GM21825 (cell line): Measurements from ENCODE around the gene ERCC6.

Experiments
- ATAC-seq: cut with Tn5 transposase; IDR thresholded peaks from one replicate; pipeline ENCODE4 v1.9.1; 2021; ENCODE audit warnings: mild to moderate bottlenecking, moderate library complexity; ENCODE audit not compliant: unreplicated experiment

ERCC6 gene

GRCh38 chr10:49549640-49550346, 10.9 kb upstream of the ERCC6 start:
- no peak for ATAC-seq

- no peak for ATAC-seq
These were observed 4.7 kb upstream of the ERCC6 start for GRCh38 chr10:49543604-49544003.

- ATAC-seq: no peak
These were observed 3.4 kb upstream of the ERCC6 start for GRCh38 chr10:49542353-49542752.

- ATAC-seq: no peak
These were observed 2.8 kb upstream of the ERCC6 start for GRCh38 chr10:49541762-49542161.

GRCh38 chr10:49540056-49540797, 1.3 kb upstream of the ERCC6 start:
- ATAC-seq: no peak

DNA sequence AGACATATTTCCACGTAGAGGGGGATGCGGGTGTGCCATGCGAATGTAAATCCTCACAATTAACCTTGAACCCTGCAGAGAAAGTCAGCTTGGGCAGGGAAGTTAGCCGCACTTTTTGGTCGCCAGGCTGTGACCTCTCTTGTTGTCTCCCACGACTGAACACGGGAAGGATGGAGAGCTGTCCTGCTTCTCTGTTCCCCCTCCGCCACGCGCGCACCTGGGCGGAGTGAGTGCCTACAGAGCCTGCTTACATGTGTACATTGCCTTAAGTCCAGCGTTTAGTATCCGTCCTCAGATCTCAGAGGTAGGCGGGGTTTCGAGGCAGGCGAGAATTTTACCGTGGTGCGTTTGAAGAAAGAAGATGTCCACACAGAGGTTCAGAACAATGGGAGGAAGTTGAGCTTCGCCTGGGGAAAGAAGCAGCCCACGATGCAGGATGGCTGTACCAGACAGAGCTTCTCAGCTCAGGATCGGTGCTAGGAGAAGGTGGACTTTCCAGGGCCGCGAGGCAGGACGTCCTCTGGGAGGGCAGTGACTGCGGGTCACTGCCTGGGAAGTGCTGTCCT, 482 bp upstream of the ERCC6 start:
- ATAC-seq: peak; percentile 8

DNA sequence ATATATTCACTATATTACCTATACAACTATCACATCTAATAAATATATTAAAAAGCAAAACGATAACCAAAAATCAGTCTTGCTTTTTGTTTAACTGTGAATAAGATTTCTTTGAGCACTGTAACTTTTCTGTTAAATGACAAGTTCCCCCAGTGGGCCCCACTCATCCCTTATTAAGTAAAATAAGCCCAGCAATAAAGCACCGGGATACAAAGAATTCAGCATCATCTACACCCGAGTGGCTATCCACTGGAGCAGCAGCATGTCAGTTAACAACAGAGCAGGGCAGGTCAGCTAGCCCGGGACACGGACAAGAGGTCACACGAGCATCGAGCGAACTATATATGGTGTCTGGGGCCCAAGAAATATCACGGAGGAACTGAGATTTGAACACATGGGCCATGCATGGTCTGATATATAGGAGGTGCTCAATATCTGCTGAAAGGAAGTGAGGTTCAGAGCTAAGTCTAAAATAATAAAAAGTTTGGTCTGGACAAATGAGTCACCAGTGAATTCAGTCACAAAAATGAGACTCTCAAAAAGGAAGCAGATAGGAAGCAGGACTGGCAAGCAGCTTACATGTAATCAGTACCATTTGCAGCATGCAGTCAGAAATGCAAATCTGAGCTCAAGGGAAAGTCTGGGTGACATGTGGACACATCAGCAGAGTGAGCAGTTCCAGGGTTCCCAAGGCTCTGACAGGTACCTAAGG, 4.1 kb downstream of the ERCC6 start:
- ATAC-seq: peak; percentile 58

DNA sequence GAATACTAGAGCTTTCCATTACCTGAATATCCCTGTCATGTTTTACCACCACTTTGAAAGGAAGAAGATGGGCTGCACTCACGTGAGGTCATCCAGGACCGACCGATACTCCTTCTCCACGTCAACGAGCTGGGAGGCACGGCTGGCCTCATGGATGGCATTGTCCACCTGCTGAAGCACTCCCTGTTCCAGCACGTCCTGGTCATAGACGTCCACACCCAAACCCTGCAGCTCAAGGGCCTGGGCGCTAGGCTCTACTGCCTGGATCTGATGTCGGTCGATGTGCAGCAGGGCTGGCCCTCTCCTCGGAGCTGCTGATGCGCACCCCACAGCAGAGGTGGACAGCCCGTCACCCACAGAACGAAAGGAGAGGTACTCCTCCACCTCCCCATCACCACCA, 6.5 kb downstream of the ERCC6 start:
- no peak for ATAC-seq

GRCh38 chr10:49528977-49529506, 9.9 kb downstream of the ERCC6 start:
- ATAC-seq: no peak

- ATAC-seq: no peak
These were observed 11.1 kb downstream of the ERCC6 start for GRCh38 chr10:49527850-49528249.

- no peak for ATAC-seq
These were observed 11.9 kb downstream of the ERCC6 start for GRCh38 chr10:49527061-49527460.

GRCh38 chr10:49526619-49527018, 12.3 kb downstream of the ERCC6 start:
- no peak for ATAC-seq

DNA sequence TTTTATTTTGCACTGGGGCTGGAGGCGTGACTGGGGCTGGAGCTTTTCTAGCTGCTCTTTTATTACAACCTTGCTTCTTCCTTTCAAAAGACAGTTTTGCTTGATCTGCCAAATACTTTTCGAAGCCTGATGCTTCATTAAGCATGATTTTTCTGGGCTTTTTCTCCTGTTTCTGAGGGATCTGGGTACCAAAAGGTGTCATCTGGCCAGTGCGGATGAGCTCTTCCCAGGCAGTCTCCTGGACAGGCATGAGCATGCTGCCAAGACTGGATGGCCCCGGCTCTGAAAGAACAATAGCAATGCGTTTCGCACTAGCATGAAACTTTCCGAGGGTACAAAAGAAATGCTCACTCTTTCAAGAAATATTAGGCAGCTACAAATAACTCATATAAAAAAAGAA, 14.4 kb downstream of the ERCC6 start:
- no peak for ATAC-seq

GRCh38 chr10:49523301-49523700, 15.6 kb downstream of the ERCC6 start:
- ATAC-seq: no peak

- no peak for ATAC-seq
These were observed 17.9 kb downstream of the ERCC6 start for GRCh38 chr10:49521062-49521461.

DNA sequence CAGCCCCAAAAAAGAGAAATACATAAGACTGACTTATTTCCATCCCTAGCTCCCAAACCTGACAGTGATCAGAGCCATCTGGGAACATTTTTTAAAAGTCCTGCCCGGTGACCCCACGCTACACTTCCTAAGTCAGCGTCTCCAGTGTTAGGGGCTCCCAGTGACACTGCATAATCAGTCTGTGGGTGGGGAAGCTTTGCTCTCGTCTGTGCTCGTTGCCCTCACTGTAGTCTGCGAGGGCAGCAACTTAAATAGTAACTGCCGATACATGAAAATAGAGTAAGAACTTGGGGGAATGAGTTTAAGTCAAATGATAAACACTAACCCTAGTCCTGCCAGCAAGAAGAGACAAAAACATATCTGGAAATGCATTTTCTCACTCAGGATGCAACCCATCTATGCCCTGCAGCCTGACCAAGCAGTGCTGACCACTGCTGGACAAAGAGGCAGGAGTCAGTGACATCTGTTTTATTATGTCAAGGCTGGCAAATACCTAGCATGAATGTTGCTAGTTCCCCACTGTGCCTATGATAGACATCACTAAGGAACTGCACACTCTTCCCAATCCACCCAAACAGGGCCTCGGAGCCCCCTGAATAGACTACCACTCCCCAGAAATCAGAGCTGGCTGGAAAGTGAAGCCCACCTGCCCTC, 18.7 kb downstream of the ERCC6 start:
- no peak for ATAC-seq

GRCh38 chr10:49519717-49520116, 19.2 kb downstream of the ERCC6 start:
- ATAC-seq: no peak

DNA sequence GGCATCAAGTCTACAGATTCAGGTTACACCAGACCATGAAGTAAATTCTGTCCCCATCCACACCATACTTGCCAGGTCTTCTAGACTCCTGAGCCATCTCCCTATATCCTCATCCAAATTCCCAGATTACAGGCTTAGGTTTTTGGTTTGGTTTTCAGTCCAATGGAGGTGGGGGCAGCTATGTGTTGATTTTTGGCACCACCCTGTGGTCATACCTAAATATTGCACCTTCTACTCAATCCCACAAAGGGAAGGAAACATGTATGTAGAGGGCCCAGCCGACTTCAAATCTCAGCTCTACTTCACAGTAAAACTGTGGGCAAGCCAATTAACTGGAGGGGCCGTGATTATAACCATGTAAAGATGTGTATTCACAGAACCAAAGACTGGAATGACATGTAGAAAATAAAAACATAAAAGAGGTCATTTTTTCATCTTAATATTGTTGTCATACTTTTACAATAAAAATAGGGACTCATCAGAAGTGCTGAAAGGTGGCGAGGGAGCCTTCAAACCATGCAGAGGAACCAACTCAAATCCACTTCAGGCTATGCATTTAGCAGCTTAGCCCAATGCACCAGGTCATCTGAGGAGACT, 19.8 kb downstream of the ERCC6 start:
- no peak for ATAC-seq

DNA sequence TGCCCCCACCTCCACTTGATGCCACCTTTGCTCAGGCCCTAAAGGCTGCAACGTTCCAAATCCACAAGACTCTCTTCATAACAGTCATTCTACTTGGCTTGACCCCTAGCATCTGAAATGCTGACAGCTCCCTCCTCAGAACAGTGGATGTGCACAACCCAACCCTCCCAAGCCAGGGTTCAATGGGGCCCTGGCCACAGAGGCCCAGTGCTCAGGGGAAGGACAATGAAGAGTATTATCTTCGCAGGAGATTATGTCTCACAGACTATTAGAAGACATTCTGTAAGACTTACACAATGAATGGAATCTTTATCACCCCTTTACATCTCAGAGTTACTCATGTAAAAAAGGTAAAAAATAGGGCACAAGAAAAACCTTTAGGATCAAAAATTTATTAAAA, 20.4 kb downstream of the ERCC6 start:
- no peak for ATAC-seq

- ATAC-seq: no peak
These were observed 22.5 kb downstream of the ERCC6 start for GRCh38 chr10:49516216-49516970.
